IMR-90 (cell line): ENCODE data around the gene CALD1. TPM values are rescaled to one million over a fixed set of nuclear protein-coding genes. Genes with fewer than 3 reads are reported as not detected.

Source experiments
- ATAC-seq: fragments of 200-7000 bp; cut with Tn5 transposase; 2 replicates; pipeline ENCODE4 v1.9.1; 2020; ENCODE audit warnings: low read depth, mild to moderate bottlenecking, moderate library complexity
- BruUV-seq: library from RNA; stranded (reverse); fragments of 400-500 nt; replicated peaks from 2 replicates; lab custom pipeline; 2021; lab: Mats Ljungman, UMichigan
- CTCF ChIA-PET: fragments of 300-600 bp; formaldehyde crosslinking; extraction: SDS; loops from one replicate; lab custom pipeline; 2021; ENCODE audit warnings: antibody characterized with exemption; lab: Yijun Ruan, JAX
- POLR2A ChIA-PET: fragments of 300-600 bp; sonication (Branson Sonifier 250); formaldehyde crosslinking; loops from one replicate; lab custom pipeline; 2022; ENCODE audit warnings: antibody characterized with exemption; ENCODE audit not compliant: unreplicated experiment; lab: Charles Lee
- DNase-seq: peaks from one replicate; pipeline ENCODE4 v3.0.0; 2013
- H2AFZ ChIP-seq: replicated peaks from 2 replicates; pipeline ENCODE3; 2013; ENCODE audit warnings: low read length, mild to moderate bottlenecking; ENCODE audit not compliant: poor library complexity
- H2AK5ac ChIP-seq: 2 replicates; pipeline ENCODE4 v1.6.1; 2013; ENCODE audit warnings: low read depth, low read length, inconsistent platforms
- H2AK9ac ChIP-seq: replicated peaks from 2 replicates; pipeline ENCODE3; 2013; ENCODE audit warnings: mild to moderate bottlenecking, low read depth, low read length, moderate library complexity; ENCODE audit not compliant: poor library complexity
- H2BK120ac ChIP-seq: 2 replicates; pipeline ENCODE4 v1.6.1; 2013; ENCODE audit warnings: low read depth, low read length, inconsistent platforms
- H2BK15ac ChIP-seq: 3 replicates; pipeline ENCODE4 v1.6.1; 2013; ENCODE audit warnings: low read depth, low read length, inconsistent platforms
- H2BK20ac ChIP-seq: 2 replicates; pipeline ENCODE4 v1.6.1; 2013; ENCODE audit warnings: low read depth, mild to moderate bottlenecking, inconsistent platforms, low read length, moderate library complexity
- H2BK5ac ChIP-seq: 2 replicates; pipeline ENCODE4 v1.6.1; 2013; ENCODE audit warnings: mild to moderate bottlenecking, low read depth, low read length, inconsistent platforms; ENCODE audit not compliant: poor library complexity, severe bottlenecking
- H3K14ac ChIP-seq: replicated peaks from 2 replicates; pipeline ENCODE4 v1.6.1; 2013; ENCODE audit warnings: low read depth, low read length, inconsistent platforms
- H3K18ac ChIP-seq: 2 replicates; pipeline ENCODE4 v1.6.1; 2013; ENCODE audit warnings: low read depth, low read length, control low read depth
- H3K23ac ChIP-seq: 2 replicates; pipeline ENCODE4 v1.6.1; 2013; ENCODE audit warnings: low read depth, low read length, inconsistent platforms
- H3K27ac ChIP-seq: 2 replicates; pipeline ENCODE4 v1.5.1; 2013; ENCODE audit warnings: mild to moderate bottlenecking, control low read depth, low read length; ENCODE audit not compliant: insufficient read depth
- H3K27me3 ChIP-seq: 2 replicates; pipeline ENCODE4 v1.6.1; 2013; ENCODE audit warnings: low read length; ENCODE audit not compliant: control insufficient read depth, insufficient read depth
- H3K36me3 ChIP-seq: 2 replicates; pipeline ENCODE4 v1.6.1; 2013; ENCODE audit warnings: low read length, mixed read lengths; ENCODE audit not compliant: control insufficient read depth, insufficient read depth
- H3K4ac ChIP-seq: 2 replicates; pipeline ENCODE4 v1.6.1; 2013; ENCODE audit warnings: low read depth, low read length, inconsistent platforms
- H3K4me1 ChIP-seq: 2 replicates; pipeline ENCODE4 v1.6.1; 2013; ENCODE audit warnings: low read length, mixed read lengths; ENCODE audit not compliant: control insufficient read depth, insufficient read depth
- H3K4me2 ChIP-seq: 2 replicates; pipeline ENCODE4 v1.6.1; 2013; ENCODE audit warnings: low read depth, mild to moderate bottlenecking, control low read depth, low read length, moderate library complexity
- H3K4me3 ChIP-seq: 2 replicates; pipeline ENCODE4 v1.5.1; 2013; ENCODE audit warnings: low read depth, mild to moderate bottlenecking, control low read depth, low read length, moderate library complexity; ENCODE audit not compliant: insufficient read depth
- H3K56ac ChIP-seq: 2 replicates; pipeline ENCODE4 v1.6.1; 2013; ENCODE audit warnings: low read length, inconsistent platforms; ENCODE audit not compliant: insufficient read depth; ENCODE audit errors: extremely low read depth
- H3K79me1 ChIP-seq, 2 experiments: 2 replicates each; pipeline ENCODE4 v1.6.1; 2013; ENCODE audit warnings: low read length in 2 of 2, inconsistent platforms in 1 of 2, low read depth in 1 of 2
- H3K9ac ChIP-seq: 2 replicates; pipeline ENCODE4 v1.6.1; 2013; ENCODE audit warnings: low read depth, low read length, control low read depth
- H3K9me1 ChIP-seq: 2 replicates; pipeline ENCODE4 v1.6.1; 2013; ENCODE audit warnings: low read length, inconsistent platforms; ENCODE audit not compliant: insufficient read depth
- H3K9me3 ChIP-seq: 2 replicates; pipeline ENCODE4 v1.6.1; 2013; ENCODE audit warnings: low read length; ENCODE audit not compliant: control insufficient read depth, insufficient read depth
- H4K20me1 ChIP-seq: 2 replicates; pipeline ENCODE4 v1.6.1; 2013; ENCODE audit warnings: low read length, inconsistent platforms; ENCODE audit not compliant: insufficient read depth
- H4K5ac ChIP-seq: 2 replicates; pipeline ENCODE4 v1.6.1; 2013; ENCODE audit warnings: mild to moderate bottlenecking, low read depth, low read length, control low read depth
- H4K8ac ChIP-seq, 2 experiments: 2 replicates each; pipeline ENCODE4 v1.6.1; 2013; ENCODE audit warnings: low read depth in 2 of 2, low read length in 2 of 2, control low read depth in 1 of 2, inconsistent platforms in 1 of 2
- H4K91ac ChIP-seq: 2 replicates; pipeline ENCODE4 v1.6.1; 2013; ENCODE audit warnings: low read depth, low read length, inconsistent platforms; ENCODE audit not compliant: insufficient read depth
- BHLHE40 ChIP-seq: fragments of 150-350 bp; IDR thresholded peaks from 2 replicates; pipeline ENCODE4 v1.6.1; 2016; ENCODE audit warnings: mild to moderate bottlenecking, low read depth, low read length
- CEBPB ChIP-seq: IDR thresholded peaks from 2 replicates; pipeline ENCODE4 v1.6.1; 2012; ENCODE audit warnings: low read depth, low read length, improper control_type of control experiment
- FOS ChIP-seq: fragments of 150-350 bp; IDR thresholded peaks from 2 replicates; pipeline ENCODE4 v1.6.1; 2016; ENCODE audit warnings: low read depth, low read length
- MAZ ChIP-seq: IDR thresholded peaks from 2 replicates; pipeline ENCODE4 v1.6.1; 2012; ENCODE audit warnings: low read depth, mild to moderate bottlenecking, low read length, improper control_type of control experiment, moderate library complexity, borderline replicate concordance
- MXI1 ChIP-seq: IDR thresholded peaks from 2 replicates; pipeline ENCODE4 v1.6.1; 2012; ENCODE audit warnings: low read depth, mild to moderate bottlenecking, low read length, moderate library complexity, borderline replicate concordance
- NFE2L2 ChIP-seq: fragments of 150-350 bp; IDR thresholded peaks from 2 replicates; pipeline ENCODE4 v1.6.1; 2016; ENCODE audit warnings: low read depth, mild to moderate bottlenecking, low read length
- POLR2A ChIP-seq: IDR thresholded peaks from 2 replicates; pipeline ENCODE4 v1.6.1; 2012; ENCODE audit warnings: mild to moderate bottlenecking, low read depth, low read length
- RAD21 ChIP-seq: IDR thresholded peaks from 2 replicates; pipeline ENCODE4 v1.6.1; 2012; ENCODE audit warnings: low read length, improper control_type of control experiment
- SMC3 ChIP-seq: fragments of 150-350 bp; IDR thresholded peaks from 2 replicates; pipeline ENCODE4 v1.6.1; 2016; ENCODE audit warnings: low read depth, mild to moderate bottlenecking, antibody characterized with exemption, low read length, moderate library complexity
- WGBS, 2 experiments: methylation state at CpG; one replicate each; pipeline versions ENCODE4 v1.1.5 to v1.1.7; 2013; ENCODE audit warnings: missing lambda C conversion rate in 2 of 2; ENCODE audit not compliant: insufficient read length in 1 of 2; ENCODE audit errors: extremely low coverage in 2 of 2; 5-methylcytosine and 5-hydroxymethylcytosine counted together
- dilution Hi-C: fragments of 300-500 bp; cut with HindIII; formaldehyde crosslinking; loops from one replicate; pipeline ENCODE4 v1.14.3; 2018; ENCODE audit warnings: low sequenced_read_pairs; ENCODE audit not compliant: unreplicated experiment
- in situ Hi-C: fragments of 300-500 bp; cut with MboI; formaldehyde crosslinking; loops from 3 replicates; pipeline ENCODE4 v1.14.3; 2019; ENCODE audit warnings: low sequenced_read_pairs, inconsistent platforms, mixed read lengths
- intact Hi-C: fragments of 100-400 bp; cut with micrococcal nuclease; formaldehyde crosslinking; loops from 2 replicates; pipeline ENCODE4 v1.10.0; 2022
- polyA plus RNA-seq, 3 experiments: library from polyadenylated mRNA; depleted of rRNA; stranded (reverse); fragments of >200 nt; gene quantifications; 2 replicates each; pipeline ENCODE4 v1.2.3, GENCODE V29; 2012; ENCODE audit warnings: low replicate concordance in 1 of 3
- total RNA-seq: library from RNA; depleted of rRNA; stranded (reverse); fragments of >200 nt; gene quantifications from 2 replicates; pipeline ENCODE4 v1.2.3, GENCODE V29; 2012
- TF ChIP-seq, protein P1 (sequence below): fragments of 150-350 bp; IDR thresholded peaks from 2 replicates; pipeline ENCODE4 v1.6.1; 2017; ENCODE audit warnings: mild to moderate bottlenecking, antibody characterized with exemption, low read length, low read depth
- TF ChIP-seq, protein P2 (sequence below): fragments of 150-350 bp; IDR thresholded peaks from 2 replicates; pipeline ENCODE4 v1.6.1; 2016; ENCODE audit warnings: low read depth, mild to moderate bottlenecking, low read length, moderate library complexity, borderline replicate concordance

CALD1 gene
- total and polyA plus RNA-seq, 2 of the 4 experiments (the other 2 are of a cell fraction) = 375 to 487 TPM

DNA sequence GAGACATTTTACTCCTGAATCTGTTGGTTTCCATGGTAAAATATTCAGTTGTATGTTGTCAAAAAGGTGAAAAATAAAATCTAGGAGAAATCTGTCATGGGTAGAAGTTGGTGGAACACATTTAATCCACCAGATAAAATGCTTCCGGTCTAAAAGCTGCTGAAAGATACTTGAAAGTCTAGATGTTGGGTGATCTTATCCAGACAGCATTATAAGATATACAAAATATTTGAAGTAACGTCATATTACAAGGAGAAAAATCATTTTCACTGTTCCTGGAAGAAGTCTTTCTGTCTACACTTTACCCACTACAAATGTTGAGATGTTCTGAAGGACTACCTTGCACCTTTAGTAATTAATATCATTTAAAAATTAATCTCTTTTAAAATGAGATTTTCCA is 40.9 kb downstream of the CALD1 start:
- in situ Hi-C loops (no loop called here), dilution Hi-C loops (no loop called here), intact Hi-C loops (no loop called here)
- H3K4ac ChIP-seq = no peak overlapping the region
- ChIA-PET CTCF (interaction anchor here (0.8 kb wide), 1 partner anchor 17 kb away, joined by 4 read pairs; no protein-coding TSS in a partner anchor), POLR2A (interaction anchor here (0.7 kb wide), 1 partner anchor 10 kb away, joined by 3 read pairs; no protein-coding TSS in a partner anchor)
- H4K20me1 ChIP-seq = peaks cover 76% of the 10 kb centered on the region
- no peak overlapping the region for H3K18ac ChIP-seq
- peak overlapping the region; percentile 44 for H2BK5ac ChIP-seq
- H3K4me1 ChIP-seq = peaks cover 15% of the 10 kb centered on the region
- WGBS, 2 experiments = no CpG with 5 or more reads among the region's 2 CpGs
- H4K91ac ChIP-seq = no peak overlapping the region
- no peak overlapping the region for H3K27ac ChIP-seq
- H2BK120ac ChIP-seq = no peak overlapping the region
- no peak overlapping the region for H4K8ac ChIP-seq
- no peaks in the 10 kb centered on the region for H3K9me3 ChIP-seq
- no peak overlapping the region for H2AFZ ChIP-seq
- H3K27me3 ChIP-seq = no peaks in the 10 kb centered on the region
- peaks cover 12% of the 10 kb centered on the region for H3K36me3 ChIP-seq
- TF ChIP-seq NFE2L2 = no peak
- no peak for TF ChIP-seq FOS
- TF ChIP-seq MAZ = no peak
- TF ChIP-seq CEBPB = no peak
- no peak for TF ChIP-seq POLR2A
- TF ChIP-seq RAD21 = no peak
- TF ChIP-seq, protein P1, sequence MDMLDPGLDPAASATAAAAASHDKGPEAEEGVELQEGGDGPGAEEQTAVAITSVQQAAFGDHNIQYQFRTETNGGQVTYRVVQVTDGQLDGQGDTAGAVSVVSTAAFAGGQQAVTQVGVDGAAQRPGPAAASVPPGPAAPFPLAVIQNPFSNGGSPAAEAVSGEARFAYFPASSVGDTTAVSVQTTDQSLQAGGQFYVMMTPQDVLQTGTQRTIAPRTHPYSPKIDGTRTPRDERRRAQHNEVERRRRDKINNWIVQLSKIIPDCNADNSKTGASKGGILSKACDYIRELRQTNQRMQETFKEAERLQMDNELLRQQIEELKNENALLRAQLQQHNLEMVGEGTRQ = no peak
- TF ChIP-seq MXI1 = no peak
- no peak for TF ChIP-seq BHLHE40
- TF ChIP-seq, protein P2, sequence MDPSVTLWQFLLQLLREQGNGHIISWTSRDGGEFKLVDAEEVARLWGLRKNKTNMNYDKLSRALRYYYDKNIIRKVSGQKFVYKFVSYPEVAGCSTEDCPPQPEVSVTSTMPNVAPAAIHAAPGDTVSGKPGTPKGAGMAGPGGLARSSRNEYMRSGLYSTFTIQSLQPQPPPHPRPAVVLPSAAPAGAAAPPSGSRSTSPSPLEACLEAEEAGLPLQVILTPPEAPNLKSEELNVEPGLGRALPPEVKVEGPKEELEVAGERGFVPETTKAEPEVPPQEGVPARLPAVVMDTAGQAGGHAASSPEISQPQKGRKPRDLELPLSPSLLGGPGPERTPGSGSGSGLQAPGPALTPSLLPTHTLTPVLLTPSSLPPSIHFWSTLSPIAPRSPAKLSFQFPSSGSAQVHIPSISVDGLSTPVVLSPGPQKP = no peak
- TF ChIP-seq SMC3 = no peak
- H3K4me2 ChIP-seq = no peak overlapping the region
- no peak overlapping the region for H3K56ac ChIP-seq
- H2BK20ac ChIP-seq = no peak overlapping the region
- H3K79me1 ChIP-seq = peaks cover 16 to 62% of the 10 kb centered on the region in 2 experiments; a peak in 3 of 4 replicates
- peaks cover 19% of the 10 kb centered on the region for H3K9me1 ChIP-seq
- no peak overlapping the region for H2AK5ac ChIP-seq
- no TSS peak for BruUV-seq
- H3K9ac ChIP-seq = no peak overlapping the region
- H3K14ac ChIP-seq = no peak overlapping the region
- DNase-seq = no peak
- H4K5ac ChIP-seq = no peak overlapping the region
- H3K4me3 ChIP-seq = no peak overlapping the region
- no peak for ATAC-seq
- H2BK15ac ChIP-seq = no peak overlapping the region
- H3K23ac ChIP-seq = no peak overlapping the region
- H2AK9ac ChIP-seq = no peak overlapping the region
